ENCODE results near the gene SLC25A29. TPM values are rescaled to one million over a fixed set of nuclear protein-coding genes. Genes with fewer than 3 reads are reported as not detected.

The SLC25A29 gene
- polyA plus RNA-seq, 2 of the 4 experiments (the other 2 are of a cell fraction): 6.3 to 15.1 TPM

DNA sequence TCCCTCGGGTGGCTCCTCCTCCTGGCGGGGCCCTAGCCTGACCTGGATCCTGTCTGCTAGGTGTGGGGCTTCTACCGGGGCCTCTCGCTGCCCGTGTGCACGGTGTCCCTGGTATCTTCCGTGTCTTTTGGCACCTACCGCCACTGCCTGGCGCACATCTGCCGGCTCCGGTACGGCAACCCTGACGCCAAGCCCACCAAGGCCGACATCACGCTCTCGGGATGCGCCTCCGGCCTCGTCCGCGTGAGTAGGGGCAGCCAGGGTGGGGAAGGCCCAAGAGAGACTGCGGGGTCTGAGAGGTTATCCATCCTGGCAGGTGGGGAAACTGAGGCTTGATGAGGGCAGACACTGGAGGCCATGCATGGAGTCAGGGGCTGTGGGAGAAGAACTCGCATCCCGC lies 20.9 kb upstream of the SLC25A29 start (continued):
- no peak for TF ChIP-seq HMGXB4 (CRISPR knock-in tag; IDR thresholded peaks at IDR 0.05; ENCODE audit: borderline replicate concordance)
- TF ChIP-seq EHMT2 (IDR thresholded peaks at IDR 0.05; ENCODE audit: low read depth): no peak
- TF ChIP-seq ZSCAN20 (CRISPR knock-in tag; IDR thresholded peaks at IDR 0.05): no peak
- TF ChIP-seq FOSB (CRISPR knock-in tag; IDR thresholded peaks at IDR 0.05): no peak
- TF ChIP-seq MAX (IDR thresholded peaks at IDR 0.05): no peak
- TF ChIP-seq CHD4 (IDR thresholded peaks at IDR 0.05; ENCODE audit: borderline replicate concordance): no peak
- no peak for TF ChIP-seq HOXB13 (CRISPR knock-in tag; IDR thresholded peaks at IDR 0.05; ENCODE audit: low read depth)
- TF ChIP-seq CEBPB (IDR thresholded peaks at IDR 0.05): no peak

DNA sequence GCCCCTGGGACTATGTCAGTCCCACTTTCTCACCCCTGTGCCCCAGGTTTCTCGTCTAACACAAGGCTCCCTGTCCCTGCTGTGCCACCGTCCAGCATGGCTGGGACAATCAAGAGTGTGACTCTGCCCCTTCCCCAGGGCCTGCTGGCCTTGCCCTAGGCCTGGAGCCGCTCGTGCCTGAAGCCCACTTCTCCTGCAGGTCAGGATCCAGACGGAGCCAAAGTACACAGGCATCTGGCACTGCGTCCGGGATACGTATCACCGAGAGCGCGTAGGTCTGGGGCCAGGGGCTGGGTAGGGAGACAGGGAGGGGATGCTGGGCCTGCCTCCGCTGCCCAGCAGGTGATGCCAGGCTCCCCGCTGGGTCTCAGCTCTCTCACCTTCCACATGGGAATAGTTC lies 19.7 kb upstream of the SLC25A29 start:
- ChIA-PET POLR2A (no interaction called here), CTCF (no interaction called here)
- no peak overlapping the region for H3K27ac ChIP-seq
- 49% methylated on average over 4 of the region's 13 CpGs for WGBS (ENCODE audit: missing lambda C conversion rate)
- no peak overlapping the region for H3K4me3 ChIP-seq
- no peak for FAIRE-seq
- no peaks in the 10 kb centered on the region for H3K9me3 ChIP-seq
- no peaks in the 10 kb centered on the region for H3K4me1 ChIP-seq
- ATAC-seq: no peak
- no peak for DNase-seq (ENCODE audit: low read depth in 1 of 2, low spot score in 1 of 2)
- TF ChIP-seq GATA3 (IDR thresholded peaks at IDR 0.05; ENCODE audit: borderline replicate concordance): no peak
- TF ChIP-seq HES2 (IDR thresholded peaks at IDR 0.05): no peak
- TF ChIP-seq ZNF302 (CRISPR knock-in tag; IDR thresholded peaks at IDR 0.05): no peak
- TF ChIP-seq NFE2L2 (conservative IDR thresholded peaks at IDR 0.05; ENCODE audit: low read length): no peak
- TF ChIP-seq MAX (IDR thresholded peaks at IDR 0.05): no peak
- no peak for TF ChIP-seq SREBF2 (IDR thresholded peaks at IDR 0.05)
- TF ChIP-seq POLR2A (IDR thresholded peaks at IDR 0.05; ENCODE audit: low read length): no peak
- no peak for TF ChIP-seq JUN (IDR thresholded peaks at IDR 0.05)
- TF ChIP-seq, protein P1, sequence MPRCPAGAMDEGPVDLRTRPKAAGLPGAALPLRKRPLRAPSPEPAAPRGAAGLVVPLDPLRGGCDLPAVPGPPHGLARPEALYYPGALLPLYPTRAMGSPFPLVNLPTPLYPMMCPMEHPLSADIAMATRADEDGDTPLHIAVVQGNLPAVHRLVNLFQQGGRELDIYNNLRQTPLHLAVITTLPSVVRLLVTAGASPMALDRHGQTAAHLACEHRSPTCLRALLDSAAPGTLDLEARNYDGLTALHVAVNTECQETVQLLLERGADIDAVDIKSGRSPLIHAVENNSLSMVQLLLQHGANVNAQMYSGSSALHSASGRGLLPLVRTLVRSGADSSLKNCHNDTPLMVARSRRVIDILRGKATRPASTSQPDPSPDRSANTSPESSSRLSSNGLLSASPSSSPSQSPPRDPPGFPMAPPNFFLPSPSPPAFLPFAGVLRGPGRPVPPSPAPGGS (IDR thresholded peaks at IDR 0.05): no peak
- no peak for TF ChIP-seq HMGXB4 (CRISPR knock-in tag; IDR thresholded peaks at IDR 0.05; ENCODE audit: borderline replicate concordance)
- no peak for TF ChIP-seq EHMT2 (IDR thresholded peaks at IDR 0.05; ENCODE audit: low read depth)
- TF ChIP-seq EHF (CRISPR knock-in tag; IDR thresholded peaks at IDR 0.05): no peak
- no peak for TF ChIP-seq KDM1A (IDR thresholded peaks at IDR 0.05; ENCODE audit: low read depth)
- no peak for TF ChIP-seq HDAC2 (IDR thresholded peaks at IDR 0.05)
- no peak for TF ChIP-seq REST (IDR thresholded peaks at IDR 0.05)
- TF ChIP-seq HEYL (CRISPR knock-in tag; IDR thresholded peaks at IDR 0.05): no peak
- no peak for TF ChIP-seq MAFK (IDR thresholded peaks at IDR 0.05; ENCODE audit: partially characterized antibody)
- TF ChIP-seq EP300 (IDR thresholded peaks at IDR 0.05): no peak
- TF ChIP-seq CEBPB (IDR thresholded peaks at IDR 0.05): no peak
- TF ChIP-seq CTCF (IDR thresholded peaks at IDR 0.05): no peak
- H3K4me2 ChIP-seq: no peak overlapping the region

Measured in A549 (cell line).